HT-29 (cell line): Measurements from ENCODE around the gene TXNDC17. TPM values are rescaled to one million over a fixed set of nuclear protein-coding genes. Genes with fewer than 3 reads are reported as not detected.
"Not testable (repeated sequence)": the region's sequence is repeated elsewhere in the genome, so short reads cannot be mapped to it uniquely, and the experiment has no call there.

Experiments
- DNase-seq: peaks from one replicate; pipeline ENCODE4 v3.0.0-alpha.2; 2015; ENCODE audit warnings: low spot score
- total RNA-seq: library from RNA; depleted of rRNA; stranded (reverse); fragments of >200 nt; shearing (Covaris generic); gene quantifications from 2 replicates; pipeline ENCODE4 v1.2.3, GENCODE V29; 2014

Gene TXNDC17
- total RNA-seq, 1 experiment from 2014 or later, result 86.0 TPM

DNA sequence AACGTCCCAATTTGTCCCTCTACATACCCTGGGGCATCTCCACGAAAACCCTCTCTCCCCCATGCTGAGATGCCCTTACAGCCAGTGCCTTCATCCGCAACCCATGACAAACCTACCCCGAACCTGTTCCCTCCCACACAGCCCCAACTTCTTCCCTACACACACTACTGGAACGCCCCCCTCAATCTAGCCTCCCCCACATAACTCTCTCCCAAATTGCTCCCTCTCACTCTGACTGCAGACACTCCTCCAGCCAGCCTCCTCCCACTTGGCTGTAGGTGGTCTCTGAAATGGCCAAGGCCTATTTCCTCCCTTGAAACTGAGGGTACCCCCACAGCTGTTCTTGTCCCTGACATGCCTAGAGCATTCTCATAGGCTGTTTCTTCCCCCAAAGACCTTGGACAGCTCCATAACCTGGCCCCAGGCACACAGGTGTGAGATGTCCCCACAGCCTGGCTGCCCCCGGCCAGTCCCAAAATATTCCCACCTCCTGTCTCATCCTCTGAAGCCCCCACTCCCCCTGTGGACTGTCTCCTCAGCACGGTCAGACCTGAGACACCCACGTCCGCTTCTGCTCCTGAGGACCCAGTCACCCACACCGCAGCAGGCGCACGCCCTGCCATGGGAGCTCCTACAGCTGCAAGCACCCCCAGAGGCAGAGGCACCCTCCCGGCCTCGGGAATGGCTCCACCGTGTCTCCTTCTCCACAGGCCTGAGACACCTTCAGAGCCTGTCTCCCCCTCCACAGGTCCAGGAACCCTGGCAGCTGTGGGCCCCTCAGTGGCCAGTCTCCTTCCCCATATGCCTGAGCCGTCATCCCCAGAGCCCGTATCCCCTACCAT lies 4.0 kb upstream of the TXNDC17 start:
- no peak for DNase-seq

DNA sequence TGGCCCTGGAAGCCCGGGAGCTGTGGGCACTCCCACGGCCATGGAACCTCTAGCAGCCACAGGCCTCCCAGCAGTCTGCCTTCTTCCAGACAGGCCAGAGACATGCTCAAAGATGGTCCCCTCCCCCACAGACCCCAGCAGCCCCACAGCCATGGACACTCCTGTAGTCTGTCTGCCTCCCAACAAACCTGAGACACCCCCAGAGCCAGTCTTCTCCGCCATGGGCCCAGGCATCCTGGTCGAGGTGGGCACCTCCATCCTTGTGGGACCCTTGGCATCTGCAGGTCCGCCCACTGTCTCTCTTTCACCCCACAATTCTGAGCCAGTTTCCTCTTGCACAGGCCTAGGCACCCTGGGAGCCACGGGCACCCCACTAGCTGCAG lies 3.4 kb upstream of the TXNDC17 start:
- DNase-seq, result no peak

DNA sequence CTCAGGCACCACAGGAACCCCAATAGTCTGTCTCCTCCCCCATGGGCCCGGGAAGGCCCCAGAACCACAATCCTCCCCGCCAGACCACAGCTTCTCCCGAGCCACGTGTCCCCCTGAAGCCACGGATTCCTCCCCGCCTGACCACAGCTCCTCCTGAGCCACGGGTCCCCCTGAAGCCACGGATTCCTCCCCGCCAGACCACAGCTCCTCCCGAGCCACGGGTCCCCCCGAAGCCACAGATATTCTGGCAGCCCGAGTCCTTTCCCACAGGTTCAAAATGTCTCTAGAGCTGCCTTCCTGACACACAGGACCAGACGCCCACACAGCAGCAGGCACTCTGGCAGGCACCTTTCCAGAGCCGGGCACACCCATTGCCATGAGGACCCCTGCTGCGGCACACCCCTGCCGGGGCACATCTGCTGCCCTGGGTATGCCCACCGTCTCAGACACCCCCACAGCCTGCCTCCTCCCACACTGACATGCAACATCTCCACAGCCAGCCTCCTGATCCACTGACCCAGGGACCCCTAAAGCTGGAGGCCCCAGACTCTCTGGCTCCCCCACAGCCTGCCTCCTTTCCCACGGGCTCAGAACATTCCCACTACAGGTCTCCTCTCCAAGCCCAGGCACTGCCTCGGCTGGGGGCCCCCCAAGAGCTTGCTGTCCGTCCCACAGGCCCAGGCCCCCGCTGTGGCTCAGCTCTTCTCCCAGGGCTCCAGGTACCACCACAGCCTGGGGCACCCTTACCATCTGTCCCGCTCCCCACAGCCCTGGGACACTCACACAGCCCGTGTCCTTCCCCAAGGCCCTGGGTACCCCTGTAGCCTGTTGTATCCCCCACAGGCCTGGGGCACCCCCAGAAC lies 2.6 kb upstream of the TXNDC17 start:
- no peak for DNase-seq

DNA sequence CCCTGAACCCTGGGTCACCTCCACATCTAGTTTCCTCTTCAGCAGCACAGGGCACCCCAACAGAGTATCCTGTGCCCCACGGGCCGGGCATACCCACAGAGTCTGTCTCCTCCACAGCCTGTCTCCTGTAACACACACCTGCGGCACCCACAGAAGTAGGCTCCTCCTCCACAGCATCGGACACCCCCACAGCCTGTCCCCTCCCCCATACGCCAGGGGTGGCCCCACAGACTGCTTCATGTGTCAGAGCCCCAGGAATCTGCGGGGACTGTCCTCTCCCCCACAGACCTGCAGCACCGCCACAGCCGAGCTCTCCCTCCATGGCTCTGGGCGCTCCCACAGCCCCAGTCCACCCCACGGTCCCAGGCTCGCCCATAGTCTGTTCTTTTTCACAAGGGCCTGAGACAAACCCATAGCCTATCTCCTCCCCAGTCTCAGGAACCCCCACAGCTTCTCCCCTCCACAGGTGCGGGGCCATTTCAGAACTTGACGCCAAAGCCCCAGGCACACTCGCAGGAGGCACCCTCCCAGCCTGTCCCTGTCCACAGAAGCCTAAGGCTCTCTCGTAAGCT lies 1.8 kb upstream of the TXNDC17 start:
- DNase-seq, result peak; percentile 18

DNA sequence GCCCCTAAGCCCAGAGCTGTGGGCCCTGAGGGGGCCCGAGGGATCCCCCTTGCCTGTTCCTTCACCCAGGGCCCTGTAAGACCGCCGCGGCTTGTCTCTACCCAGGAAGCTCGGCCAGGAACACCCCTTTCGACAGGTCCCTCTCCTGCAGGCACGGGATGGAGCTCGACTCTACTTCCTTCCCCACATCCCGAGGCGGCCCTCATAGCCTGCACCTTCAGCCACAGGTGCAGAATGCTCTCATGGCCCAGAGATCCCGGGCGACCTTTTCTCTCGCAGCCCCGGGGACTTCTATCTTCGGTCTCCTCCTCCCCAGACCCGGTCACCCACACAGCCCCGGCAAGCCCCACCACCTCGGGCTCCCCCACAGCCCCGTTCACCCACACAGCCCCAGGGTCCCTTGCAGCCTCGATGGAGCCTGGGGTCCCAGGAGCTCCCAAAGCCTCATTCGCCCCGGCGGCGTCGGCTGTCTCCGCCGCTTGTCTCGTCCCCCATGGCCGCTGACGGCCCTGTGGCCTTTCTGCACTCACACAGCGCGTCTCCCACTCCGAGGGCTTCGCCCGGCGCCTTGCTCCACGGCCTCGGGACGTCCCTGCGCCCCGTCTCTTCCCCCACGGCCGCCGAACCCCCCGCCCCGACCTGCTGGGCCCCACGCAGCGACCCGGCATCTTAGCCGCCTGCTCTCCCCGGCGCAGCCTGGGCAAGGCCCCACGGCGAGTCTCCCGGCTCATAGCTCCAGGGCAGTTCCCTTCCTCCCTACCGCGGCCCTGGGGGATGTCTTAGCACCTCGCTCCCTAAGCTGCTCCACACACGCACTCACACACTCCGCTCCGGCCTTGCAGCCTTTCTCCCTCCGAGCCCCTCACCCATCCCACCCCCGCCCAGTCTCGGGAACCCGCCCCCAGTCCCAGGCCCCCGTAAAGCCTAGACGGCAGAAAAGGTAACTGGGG lies 999 bp upstream of the TXNDC17 start:
- peak; percentile 32 for DNase-seq

- DNase-seq, result peak; percentile 58
These were observed 495 bp downstream of the TXNDC17 start for GRCh38 chr17:6641247-6641863.

GRCh38 chr17:6642592-6642991 lies 1.7 kb downstream of the TXNDC17 start:
- DNase-seq, result no peak

GRCh38 chr17:6643451-6644125 lies 2.7 kb downstream of the TXNDC17 start:
- no peak for DNase-seq

- DNase-seq, result peak; percentile 31
These were observed 7.3 kb downstream of the TXNDC17 start for GRCh38 chr17:6648181-6648580.

DNA sequence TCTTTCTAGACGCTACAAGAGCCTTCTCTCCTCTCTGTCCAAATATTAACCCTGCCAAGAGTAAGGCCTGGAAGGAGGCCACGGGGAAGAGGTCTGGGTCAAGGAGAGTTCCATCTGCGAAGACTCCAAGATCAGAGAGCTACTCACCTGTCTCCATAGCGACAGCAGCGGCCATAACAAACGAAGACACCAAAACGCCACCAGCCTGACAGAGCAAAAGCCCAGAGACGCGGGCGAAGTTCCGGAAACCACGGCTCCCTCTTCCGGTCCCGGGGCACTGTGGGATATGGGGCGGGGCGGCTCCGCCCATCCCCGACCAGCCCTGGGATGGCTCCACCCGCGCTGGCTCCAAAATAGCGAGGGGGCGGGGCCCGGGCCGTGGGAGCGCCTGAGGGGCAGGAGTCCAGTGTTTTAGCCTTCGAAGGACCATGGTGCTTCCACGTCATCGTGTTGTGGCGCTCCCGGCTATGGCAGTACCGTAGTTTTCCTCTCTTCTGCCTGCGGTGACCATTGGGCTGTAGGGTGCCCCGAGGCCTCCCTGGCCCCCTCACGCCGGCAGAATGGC lies 10.6 kb downstream of the TXNDC17 start, which contains the start of the genes C17orf100 and MED31:
Gene C17orf100 (plus strand): TSS at position 409 of the 565 bp plus-strand sequence. CDS start 152 bp downstream, at position 561.
Gene MED31 (minus strand): TSS at position 252 of the 565 bp plus-strand sequence. CDS start 77 bp downstream, at position 175.
- DNase-seq, result peak; percentile 91

DNA sequence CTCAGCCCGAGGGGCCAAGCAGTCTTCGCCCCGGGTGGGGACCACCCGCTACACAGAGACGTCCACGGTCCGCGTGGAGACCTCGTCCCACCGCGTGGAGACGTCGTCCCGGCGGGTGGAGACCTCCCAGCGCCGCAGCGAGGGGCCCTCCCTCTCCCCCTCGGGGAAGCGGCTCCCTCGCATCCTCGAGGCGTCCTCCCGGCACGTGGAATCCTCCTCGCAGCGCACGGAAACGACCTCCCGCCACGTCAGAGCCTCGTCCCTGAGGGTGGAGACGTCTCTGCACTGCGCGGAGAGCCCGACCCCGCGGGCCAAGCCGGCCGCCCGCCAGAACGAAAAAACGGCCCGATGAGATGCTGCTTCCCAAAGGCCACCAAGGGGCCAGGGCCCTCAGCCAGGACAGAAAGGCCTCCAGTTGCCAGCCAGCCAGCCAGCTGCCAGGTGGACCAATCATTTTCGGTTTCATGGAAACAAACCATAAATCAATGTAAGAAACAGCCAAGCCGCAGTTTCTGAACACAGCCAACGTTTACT lies 11.1 kb downstream of the TXNDC17 start:
- peak; percentile 41 for DNase-seq

- DNase-seq, result no peak
These were observed 14.2 kb downstream of the TXNDC17 start for GRCh38 chr17:6654841-6655731.

- not testable (repeated sequence) for DNase-seq
These were observed 15.0 kb downstream of the TXNDC17 start for GRCh38 chr17:6655732-6656361.

DNA sequence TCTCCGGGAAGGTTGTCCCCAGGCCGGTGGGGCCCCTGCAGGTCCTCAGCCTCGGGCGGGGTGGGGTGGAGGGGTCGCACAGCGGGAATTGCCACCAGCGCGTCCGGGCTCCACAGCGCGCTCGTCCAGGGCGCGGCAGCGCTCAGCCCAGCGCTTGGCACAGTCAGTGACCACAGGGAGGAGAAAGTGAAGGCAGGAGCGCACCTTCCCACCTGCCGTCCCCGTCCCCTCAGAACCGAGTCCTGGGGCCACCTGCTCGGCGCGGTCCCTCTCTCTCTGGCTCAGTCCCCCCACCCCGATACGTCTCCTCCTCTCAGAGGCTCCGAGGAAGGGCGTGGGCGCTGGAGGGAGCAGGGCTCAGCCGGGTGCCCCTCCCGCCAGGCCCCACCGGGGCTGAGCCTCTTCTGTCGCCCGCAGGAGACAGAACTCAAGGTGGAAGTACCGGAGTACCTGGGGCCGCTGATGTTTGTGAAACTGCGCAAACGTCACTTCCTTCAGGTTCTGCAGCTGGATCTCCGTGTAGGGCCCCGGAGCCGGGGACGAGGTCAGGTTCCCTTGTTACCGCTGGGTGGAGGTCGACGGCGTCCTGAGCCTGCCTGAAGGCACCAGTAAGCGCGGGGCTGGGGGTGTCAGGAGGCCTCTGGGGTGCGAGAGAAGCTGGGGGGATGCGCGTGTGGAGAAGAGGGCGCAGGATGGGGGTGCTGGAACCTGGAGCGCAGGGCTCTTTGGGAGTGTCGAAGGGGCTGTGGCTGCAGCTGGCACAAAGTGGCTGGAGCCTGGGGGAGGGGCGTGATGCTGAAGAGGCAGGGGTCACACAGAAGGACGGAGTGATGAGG lies 16.2 kb downstream of the TXNDC17 start:
- DNase-seq, result not testable (repeated sequence)

- DNase-seq, result no peak
These were observed 16.9 kb downstream of the TXNDC17 start for GRCh38 chr17:6657633-6658287.

DNA sequence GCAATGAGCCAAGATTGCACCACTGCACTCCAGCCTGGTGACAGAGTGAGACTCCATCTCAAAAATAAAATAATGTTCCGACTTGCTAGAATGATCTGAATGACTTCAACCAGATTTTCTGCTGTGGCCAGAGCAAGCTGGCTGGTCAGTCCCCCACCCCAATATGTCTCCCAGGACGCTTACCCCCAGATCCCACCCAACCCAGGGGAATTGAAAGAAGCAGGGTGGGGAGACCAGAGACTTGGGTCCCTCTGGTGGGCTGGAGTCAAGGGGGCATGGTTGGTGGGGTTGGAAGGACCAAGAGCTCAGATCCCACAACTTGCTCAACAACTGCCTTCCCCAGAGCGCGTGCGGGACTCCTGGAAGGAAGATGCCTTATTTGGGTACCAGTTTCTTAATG lies 17.6 kb downstream of the TXNDC17 start:
- DNase-seq, result not testable (repeated sequence)
